Nephron progenitor cell (in vitro differentiated cells): ENCODE results near the gene GBF1.

Experiments
- DNase-seq: peaks from one replicate; pipeline ENCODE4 v3.0.0; 2021
- H3K27ac Mint-ChIP-seq: 2 replicates; pipeline ENCODE4 v1.8.0; 2021; ENCODE audit warnings: mild to moderate bottlenecking, moderate library complexity, mixed read lengths
- H3K27me3 Mint-ChIP-seq: 2 replicates; pipeline ENCODE4 v1.8.0; 2021; ENCODE audit warnings: mild to moderate bottlenecking, low read depth, mixed read lengths; ENCODE audit not compliant: poor library complexity
- H3K36me3 Mint-ChIP-seq: 2 replicates; pipeline ENCODE4 v1.8.0; 2021; ENCODE audit warnings: low read depth, mixed read lengths
- H3K4me1 Mint-ChIP-seq: 2 replicates; pipeline ENCODE4 v1.8.0; 2021; ENCODE audit warnings: mixed read lengths
- H3K4me3 Mint-ChIP-seq: 2 replicates; pipeline ENCODE4 v1.8.0; 2021; ENCODE audit warnings: mild to moderate bottlenecking, moderate library complexity, mixed read lengths
- H3K9me3 Mint-ChIP-seq: 2 replicates; pipeline ENCODE4 v1.8.0; 2021; ENCODE audit warnings: mild to moderate bottlenecking, moderate library complexity, mixed read lengths
- TF ChIP-seq, protein P1 (sequence below): fragments of 200-600 bp; sonication (generic); IDR thresholded peaks from 2 replicates; pipeline ENCODE4 v1.5.0; 2021; ENCODE audit warnings: antibody characterized with exemption

The GBF1 gene

DNA sequence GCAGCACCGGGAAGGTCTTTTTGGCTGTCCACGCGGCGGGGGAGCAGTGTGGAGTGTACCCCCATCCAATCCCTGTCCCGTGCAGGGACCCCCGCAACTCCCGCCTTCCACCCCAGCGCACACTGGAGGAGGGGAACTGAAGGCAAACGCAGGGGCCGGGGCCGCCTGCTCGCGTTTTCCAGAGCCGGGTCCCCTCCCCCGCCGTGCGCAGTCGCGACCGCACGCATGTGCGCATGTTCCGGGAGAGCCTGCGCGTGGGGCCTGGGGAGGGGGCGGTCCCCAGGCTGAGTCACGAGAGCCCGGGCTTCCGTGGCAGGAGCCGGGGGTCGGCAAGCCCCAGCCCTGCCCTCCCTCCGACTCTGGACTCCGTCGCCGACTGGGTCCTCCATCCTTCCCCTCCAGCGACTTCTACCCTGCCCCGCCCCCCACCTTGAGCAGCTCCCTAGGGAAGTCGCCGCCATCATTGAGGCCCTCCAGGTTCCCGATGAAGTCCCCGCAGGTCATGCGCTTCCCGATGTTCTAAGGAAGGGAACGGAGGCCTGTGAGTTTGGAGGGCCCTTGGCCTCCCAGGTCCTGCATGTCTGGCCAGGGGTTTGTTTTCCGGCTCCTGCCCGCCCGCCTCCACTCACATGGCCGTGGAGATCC lies 165.2 kb downstream of the GBF1 start:
- TF ChIP-seq, protein P1, sequence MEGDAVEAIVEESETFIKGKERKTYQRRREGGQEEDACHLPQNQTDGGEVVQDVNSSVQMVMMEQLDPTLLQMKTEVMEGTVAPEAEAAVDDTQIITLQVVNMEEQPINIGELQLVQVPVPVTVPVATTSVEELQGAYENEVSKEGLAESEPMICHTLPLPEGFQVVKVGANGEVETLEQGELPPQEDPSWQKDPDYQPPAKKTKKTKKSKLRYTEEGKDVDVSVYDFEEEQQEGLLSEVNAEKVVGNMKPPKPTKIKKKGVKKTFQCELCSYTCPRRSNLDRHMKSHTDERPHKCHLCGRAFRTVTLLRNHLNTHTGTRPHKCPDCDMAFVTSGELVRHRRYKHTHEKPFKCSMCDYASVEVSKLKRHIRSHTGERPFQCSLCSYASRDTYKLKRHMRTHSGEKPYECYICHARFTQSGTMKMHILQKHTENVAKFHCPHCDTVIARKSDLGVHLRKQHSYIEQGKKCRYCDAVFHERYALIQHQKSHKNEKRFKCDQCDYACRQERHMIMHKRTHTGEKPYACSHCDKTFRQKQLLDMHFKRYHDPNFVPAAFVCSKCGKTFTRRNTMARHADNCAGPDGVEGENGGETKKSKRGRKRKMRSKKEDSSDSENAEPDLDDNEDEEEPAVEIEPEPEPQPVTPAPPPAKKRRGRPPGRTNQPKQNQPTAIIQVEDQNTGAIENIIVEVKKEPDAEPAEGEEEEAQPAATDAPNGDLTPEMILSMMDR = no peak
- DNase-seq = peak; percentile 64
- Mint-ChIP-seq H3K4me1 (peaks cover 32% of the 10 kb centered on the region), H3K36me3 (no peaks in the 10 kb centered on the region), H3K4me3 (peak overlapping the region; percentile 79), H3K27ac (no peak overlapping the region), H3K9me3 (no peaks in the 10 kb centered on the region), H3K27me3 (peaks cover 89% of the 10 kb centered on the region)

DNA sequence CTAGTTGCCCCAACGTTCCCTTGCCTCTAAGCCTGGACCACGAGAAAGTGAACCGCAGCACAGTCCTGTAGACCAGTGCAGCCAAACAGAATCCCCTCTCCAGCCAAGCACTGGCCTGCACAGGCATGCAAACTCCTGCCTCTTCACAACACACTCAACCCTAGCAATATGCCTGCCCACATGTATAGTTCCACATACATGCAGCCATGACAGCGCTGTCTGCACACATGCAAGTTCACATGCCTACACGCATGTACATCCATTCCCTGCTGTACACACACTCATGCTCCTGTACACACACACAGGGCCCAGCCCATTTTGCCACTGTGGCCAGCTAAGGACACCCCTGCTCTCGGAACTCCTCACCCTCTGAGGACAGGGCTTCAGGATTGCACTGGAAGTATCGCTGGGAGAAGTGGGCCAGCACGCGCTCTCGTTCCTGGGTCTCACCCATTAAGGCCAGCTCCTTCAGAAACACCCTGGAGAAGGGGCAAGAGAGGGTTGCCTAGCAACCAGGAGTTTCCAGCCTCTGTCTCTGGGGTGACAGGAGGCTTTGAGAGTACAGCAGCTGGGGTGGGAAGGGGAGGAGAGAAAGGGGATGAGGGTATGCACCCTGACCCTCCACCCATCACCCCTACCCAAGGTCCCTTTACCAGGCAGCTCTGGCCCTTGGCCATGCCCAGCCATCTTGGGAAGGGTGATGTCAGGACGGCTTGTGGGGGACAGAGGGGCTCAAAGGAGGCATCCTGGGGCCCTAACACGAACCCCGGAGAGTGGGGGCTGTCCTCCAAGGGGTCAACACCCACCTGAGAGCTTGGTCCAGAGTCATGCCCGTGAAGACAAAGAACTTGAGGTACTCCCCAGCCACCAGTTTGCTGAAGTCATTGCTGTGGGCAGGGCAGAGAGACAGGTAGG lies 166.3 kb downstream of the GBF1 start:
- H3K27ac Mint-ChIP-seq = no peak overlapping the region
- H3K9me3 Mint-ChIP-seq = no peaks in the 10 kb centered on the region
- H3K36me3 Mint-ChIP-seq = no peaks in the 10 kb centered on the region
- peaks cover 88% of the 10 kb centered on the region for H3K27me3 Mint-ChIP-seq
- TF ChIP-seq, protein P1 = no peak
- H3K4me3 Mint-ChIP-seq = peak overlapping the region; percentile 75
- DNase-seq = no peak
- peaks cover 32% of the 10 kb centered on the region for H3K4me1 Mint-ChIP-seq

DNA sequence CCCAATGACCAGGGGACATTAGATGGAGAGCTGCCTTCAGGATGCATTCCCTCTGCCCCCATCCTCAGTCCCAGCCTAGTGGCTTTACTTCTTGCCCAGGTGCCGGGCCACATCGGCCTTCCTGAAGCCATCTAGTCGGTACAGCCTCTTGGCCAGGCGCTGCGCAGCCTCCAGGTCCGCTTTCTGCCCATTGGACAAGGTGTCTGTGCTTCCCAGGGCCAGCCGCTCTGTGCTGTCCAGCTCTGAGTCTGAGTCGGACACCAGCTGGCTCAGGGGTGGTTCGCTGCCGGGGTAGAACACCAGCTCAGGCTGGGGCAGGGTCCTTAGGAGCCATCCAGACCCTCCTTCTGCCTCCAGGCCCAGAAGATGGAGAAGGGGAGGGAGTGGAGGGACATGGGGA lies 167.0 kb downstream of the GBF1 start:
- Mint-ChIP-seq H3K9me3 (no peaks in the 10 kb centered on the region), H3K4me3 (no peak overlapping the region), H3K36me3 (no peaks in the 10 kb centered on the region), H3K27me3 (peaks cover 86% of the 10 kb centered on the region), H3K4me1 (peaks cover 32% of the 10 kb centered on the region), H3K27ac (no peak overlapping the region)
- TF ChIP-seq, protein P1 = no peak
- DNase-seq = no peak

DNA sequence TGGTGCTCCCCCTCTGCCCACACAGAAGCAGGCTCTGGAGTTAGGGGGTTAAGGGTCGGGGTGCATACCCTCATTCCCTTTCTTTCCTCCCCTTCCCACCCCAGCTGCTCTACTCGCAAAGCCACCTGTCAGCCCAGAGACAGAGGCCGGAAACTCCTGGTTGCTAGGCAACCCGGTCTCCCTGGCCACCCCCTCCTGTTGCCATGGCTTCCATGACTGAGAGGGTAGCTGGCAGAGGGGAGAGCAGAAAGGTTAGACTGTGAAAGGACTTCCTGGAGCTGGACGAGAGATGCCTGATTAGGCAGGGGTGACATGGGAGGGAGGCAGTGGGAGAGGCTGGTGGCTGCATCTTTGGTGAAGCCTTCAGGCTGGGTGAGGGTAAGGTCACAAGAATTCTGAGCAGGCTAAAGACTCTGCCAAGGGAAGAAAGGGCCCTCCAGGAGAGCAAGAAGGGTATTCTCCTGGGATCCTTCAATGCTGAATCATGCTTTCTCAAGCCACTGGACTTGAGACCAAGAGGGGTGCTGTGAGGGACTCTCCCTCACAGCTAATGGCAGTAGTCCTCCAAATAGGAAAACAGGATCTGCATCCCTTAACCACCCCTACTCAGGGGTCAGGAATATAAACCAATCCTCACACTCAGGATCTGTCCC lies 167.8 kb downstream of the GBF1 start:
- Mint-ChIP-seq H3K4me1 (peaks cover 31% of the 10 kb centered on the region), H3K4me3 (no peak overlapping the region), H3K27ac (no peak overlapping the region)

DNA sequence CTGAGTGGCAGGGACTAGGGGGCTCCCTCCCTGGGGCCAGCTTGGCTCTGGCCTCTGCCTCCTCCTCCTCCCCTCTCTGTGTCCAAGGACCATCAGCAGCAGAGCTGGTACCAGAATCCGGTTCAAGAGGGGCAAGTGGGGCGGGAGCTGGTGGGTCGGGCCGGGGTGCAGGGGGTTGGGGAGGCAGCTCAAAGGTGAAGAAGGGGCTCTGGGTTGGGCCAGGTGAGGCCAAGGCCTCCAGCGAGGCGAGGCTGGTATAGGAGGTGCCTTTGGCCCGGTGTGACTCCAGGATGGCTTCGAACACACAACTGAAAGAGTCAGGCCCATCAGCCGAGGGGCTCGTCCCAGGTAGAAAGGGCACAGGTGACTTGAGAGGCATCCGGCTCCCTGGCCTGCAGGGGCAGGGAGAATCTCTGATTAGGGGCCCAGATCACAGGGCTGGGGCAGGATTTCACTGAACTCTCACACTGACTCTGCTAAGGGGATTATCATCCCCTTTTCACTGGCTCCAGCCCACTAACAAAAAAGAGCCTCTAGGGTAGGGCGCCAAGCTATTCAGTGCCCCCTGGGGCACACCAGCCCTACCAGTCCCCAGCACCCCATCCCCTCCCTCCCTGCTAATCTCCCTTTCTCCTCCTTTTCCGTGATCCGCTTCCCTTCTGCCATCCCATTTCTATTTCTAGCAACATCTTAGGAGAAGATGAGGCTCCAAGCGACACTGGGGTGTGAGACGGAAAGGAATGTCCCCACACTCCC lies 168.7 kb downstream of the GBF1 start:
- TF ChIP-seq, protein P1 = no peak
- no peak overlapping the region for H3K4me3 Mint-ChIP-seq
- H3K4me1 Mint-ChIP-seq = peaks cover 28% of the 10 kb centered on the region
- H3K27ac Mint-ChIP-seq = no peak overlapping the region
- no peak for DNase-seq
- H3K36me3 Mint-ChIP-seq = no peaks in the 10 kb centered on the region
- H3K9me3 Mint-ChIP-seq = no peaks in the 10 kb centered on the region
- peaks cover 87% of the 10 kb centered on the region for H3K27me3 Mint-ChIP-seq

More for the DNA sequence above, 167.8 kb downstream of the GBF1 start:
- H3K27me3 Mint-ChIP-seq = peaks cover 86% of the 10 kb centered on the region
- DNase-seq = peak; percentile 31
- H3K36me3 Mint-ChIP-seq = no peaks in the 10 kb centered on the region
- no peaks in the 10 kb centered on the region for H3K9me3 Mint-ChIP-seq
- TF ChIP-seq, protein P1 = no peak
